Keratinocyte (primary cell): ENCODE measurements around the gene CREM. TPM values are rescaled to one million over a fixed set of nuclear protein-coding genes. Genes with fewer than 3 reads are reported as not detected.

ENCODE experiments used
- DNase-seq: peaks from one replicate; pipeline ENCODE4 v3.0.0-alpha.2; 2011; ENCODE audit warnings: low read depth, missing footprints, low spot score
- FAIRE-seq: peaks from 2 replicates; lab custom pipeline; 2011; peaks lifted over from hg19 to GRCh38; lab: Jason Lieb, UNC
- H2AFZ ChIP-seq: 2 replicates; pipeline ENCODE4 v1.6.0; 2012; ENCODE audit warnings: low read length, control low read depth, inconsistent platforms; ENCODE audit not compliant: control insufficient read depth
- H3K27ac ChIP-seq: 2 replicates; pipeline ENCODE4 v1.5.1; 2011; ENCODE audit warnings: low read length; ENCODE audit not compliant: control insufficient read depth, insufficient read depth
- H3K27me3 ChIP-seq: 3 replicates; pipeline ENCODE4 v1.6.0; 2011; ENCODE audit warnings: low read length; ENCODE audit not compliant: control insufficient read depth, insufficient read depth; ENCODE audit errors: extremely low read depth
- H3K36me3 ChIP-seq, 2 experiments: 2 replicates in 1 of 2; 3 replicates in 1 of 2; pipeline ENCODE4 v1.5.1; 2011; ENCODE audit warnings: low read length in 2 of 2, mild to moderate bottlenecking in 1 of 2; ENCODE audit not compliant: control insufficient read depth in 2 of 2, insufficient read depth in 2 of 2; ENCODE audit errors: extremely low read depth in 1 of 2
- H3K4me1 ChIP-seq: 3 replicates; pipeline ENCODE4 v1.5.1; 2011; ENCODE audit warnings: low read length; ENCODE audit not compliant: control insufficient read depth, insufficient read depth; ENCODE audit errors: extremely low read depth
- H3K4me2 ChIP-seq: 3 replicates; pipeline ENCODE4 v1.6.0; 2011; ENCODE audit warnings: low read depth, low read length; ENCODE audit not compliant: control insufficient read depth, insufficient read depth; ENCODE audit errors: extremely low read depth
- H3K4me3 ChIP-seq, 3 experiments: fragments of 200-600 bp in 1 of 3; sonication (generic) in 1 of 3; 2 replicates in 2 of 3; 3 replicates in 1 of 3; pipeline ENCODE4 v1.5.1; 2011 to 2016; ENCODE audit warnings: low read length in 3 of 3, mild to moderate bottlenecking in 3 of 3, control low read depth in 2 of 3, inconsistent platforms in 1 of 3, low read depth in 1 of 3, mixed read lengths in 1 of 3, mixed run types in 1 of 3, moderate library complexity in 1 of 3; ENCODE audit not compliant: control insufficient read depth in 2 of 3, insufficient read depth in 2 of 3; ENCODE audit errors: extremely low read depth in 1 of 3
- H3K79me2 ChIP-seq: 2 replicates; pipeline ENCODE4 v1.6.0; 2012; ENCODE audit warnings: low read length; ENCODE audit not compliant: control insufficient read depth, insufficient read depth
- H3K9ac ChIP-seq: 3 replicates; pipeline ENCODE4 v1.6.0; 2011; ENCODE audit warnings: low read length; ENCODE audit not compliant: control insufficient read depth, insufficient read depth; ENCODE audit errors: extremely low read depth
- H3K9me1 ChIP-seq: 3 replicates; pipeline ENCODE4 v1.6.0; 2011; ENCODE audit warnings: low read length; ENCODE audit not compliant: control insufficient read depth, insufficient read depth; ENCODE audit errors: extremely low read depth
- H3K9me3 ChIP-seq: 2 replicates; pipeline ENCODE4 v1.5.1; 2012; ENCODE audit warnings: low read depth, low read length; ENCODE audit not compliant: control insufficient read depth
- H4K20me1 ChIP-seq: 3 replicates; pipeline ENCODE4 v1.6.0; 2011; ENCODE audit warnings: low read length; ENCODE audit not compliant: control insufficient read depth, insufficient read depth; ENCODE audit errors: extremely low read depth
- CTCF ChIP-seq, 3 experiments: IDR thresholded peaks in 1 of 3; conservative IDR thresholded peaks in 1 of 3; optimal IDR thresholded peaks in 1 of 3; 2 replicates in 2 of 3; 3 replicates in 1 of 3; pipeline versions ENCODE3 to v1.5.1; 2011; ENCODE audit warnings: low read length in 3 of 3, mild to moderate bottlenecking in 3 of 3, moderate library complexity in 2 of 3, control low read depth in 1 of 3, inconsistent platforms in 1 of 3; ENCODE audit not compliant: insufficient read depth in 2 of 3; ENCODE audit errors: extremely low read depth in 1 of 3
- EZH2 ChIP-seq: IDR thresholded peaks from one replicate; pipeline ENCODE4 v1.6.1; 2012; ENCODE audit warnings: inconsistent platforms, mild to moderate bottlenecking, low read length, moderate library complexity
- dilution Hi-C: fragments of 300-500 bp; cut with MboI; formaldehyde crosslinking; loops from one replicate; pipeline ENCODE4 v1.7.0; 2020; ENCODE audit warnings: low sequenced_read_pairs; ENCODE audit not compliant: extremely low pct_ligation_motif_present
- polyA plus RNA-seq, 5 experiments: library from polyadenylated mRNA; depleted of rRNA in 3 of 5; stranded (reverse) in 3 of 5; stranded (forward) in 1 of 5; unstranded in 1 of 5; fragments of >200 nt; gene quantifications; 1 replicate in 1 of 5; 2 replicates in 3 of 5; 3 replicates in 1 of 5; pipeline versions ENCODE4 v1.2.1 to v1.2.3, GENCODE V29; 2011 to 2012; ENCODE audit warnings: missing spikeins in 2 of 5, low read depth in 1 of 5, low replicate concordance in 1 of 5

The CREM gene
- polyA plus RNA-seq, 1 donor (not counting 4 experiments of a cell fraction or from before 2014, with no cell fraction given): 23.3 TPM

- Histone ChIP-seq H4K20me1 (no peaks in the 10 kb centered on the region), H3K9me3 (no peaks in the 10 kb centered on the region), H3K27ac (no peak overlapping the region), H3K4me1 (no peaks in the 10 kb centered on the region), H3K4me3 (no peak overlapping the region), H2AFZ (no peak overlapping the region), H3K79me2 (no peaks in the 10 kb centered on the region), H3K4me2 (no peak overlapping the region), H3K9ac (no peak overlapping the region), H3K36me3 (no peaks in the 10 kb centered on the region), H3K9me1 (no peaks in the 10 kb centered on the region), H3K27me3 (no peaks in the 10 kb centered on the region)
- DNase-seq (no peak), FAIRE-seq (no peak)
- TF ChIP-seq CTCF (optimal IDR thresholded peaks at IDR 0.05 in 1 of 3, IDR thresholded peaks at IDR 0.05 in 1 of 3, conservative IDR thresholded peaks at IDR 0.05 in 1 of 3; ENCODE audit: extremely low read depth in 1 of 3, insufficient read depth in 2 of 3, low read length in 3 of 3): no peak
- no peak for TF ChIP-seq EZH2
- dilution Hi-C loops: no loop called here
Observed at GRCh38 chr10:35184527-35185171, 58.0 kb downstream of the CREM start.

GRCh38 chr10:35185260-35186034 lies 58.8 kb downstream of the CREM start:
- H3K79me2 ChIP-seq: no peaks in the 10 kb centered on the region
- no peaks in the 10 kb centered on the region for H3K4me1 ChIP-seq
- DNase-seq (no peak), FAIRE-seq (no peak)
- H4K20me1 ChIP-seq: no peaks in the 10 kb centered on the region
- H3K4me2 ChIP-seq: no peak overlapping the region
- H2AFZ ChIP-seq: no peak overlapping the region
- H3K36me3 ChIP-seq: no peaks in the 10 kb centered on the region
- dilution Hi-C loops: no loop called here
- H3K9me3 ChIP-seq: no peaks in the 10 kb centered on the region
- H3K27ac ChIP-seq: no peak overlapping the region
- no peak overlapping the region for H3K9ac ChIP-seq
- H3K27me3 ChIP-seq: no peaks in the 10 kb centered on the region
- TF ChIP-seq EZH2: no peak
- no peak for TF ChIP-seq CTCF (optimal IDR thresholded peaks at IDR 0.05 in 1 of 3, IDR thresholded peaks at IDR 0.05 in 1 of 3, conservative IDR thresholded peaks at IDR 0.05 in 1 of 3; ENCODE audit: extremely low read depth in 1 of 3, insufficient read depth in 2 of 3, low read length in 3 of 3)
- H3K4me3 ChIP-seq: no peak overlapping the region
- H3K9me1 ChIP-seq: no peaks in the 10 kb centered on the region
